NT2/D1 (cell line): Measurements from ENCODE around the gene FAH.

Source experiments
- DNase-seq: peaks from one replicate; pipeline ENCODE4 v3.0.0-alpha.2; 2011; ENCODE audit warnings: low read depth, low spot score
- H3K27me3 ChIP-seq: 2 replicates; pipeline ENCODE4 v1.6.0; 2011; ENCODE audit warnings: mild to moderate bottlenecking; ENCODE audit not compliant: insufficient read length, insufficient read depth
- H3K36me3 ChIP-seq: 2 replicates; pipeline ENCODE4 v1.6.1; 2011; ENCODE audit warnings: mild to moderate bottlenecking, low read length, mixed read lengths; ENCODE audit not compliant: insufficient read depth, insufficient read length
- H3K4me1 ChIP-seq: 2 replicates; pipeline ENCODE4 v1.5.1; 2011; ENCODE audit not compliant: insufficient read depth, insufficient read length
- H3K4me3 ChIP-seq: 2 replicates; pipeline ENCODE4 v1.5.1; 2011; ENCODE audit warnings: low read depth; ENCODE audit not compliant: insufficient read length
- H3K9ac ChIP-seq: 2 replicates; pipeline ENCODE4 v1.6.0; 2011; ENCODE audit warnings: low read depth; ENCODE audit not compliant: insufficient read length
- H3K9me3 ChIP-seq: 2 replicates; pipeline ENCODE4 v1.5.1; 2011; ENCODE audit warnings: mild to moderate bottlenecking, low read length; ENCODE audit not compliant: insufficient read depth
- SUZ12 ChIP-seq: IDR thresholded peaks from 2 replicates; pipeline ENCODE4 v1.6.1; 2011; ENCODE audit not compliant: insufficient read length, insufficient read depth; ENCODE audit errors: extremely low read depth
- YY1 ChIP-seq: IDR thresholded peaks from 2 replicates; pipeline ENCODE4 v1.6.1; 2011; ENCODE audit not compliant: insufficient read length, insufficient read depth
- ZNF274 ChIP-seq: IDR thresholded peaks from 2 replicates; pipeline ENCODE4 v1.6.1; 2011; ENCODE audit warnings: mild to moderate bottlenecking, low read depth, low read length

The FAH gene

DNA sequence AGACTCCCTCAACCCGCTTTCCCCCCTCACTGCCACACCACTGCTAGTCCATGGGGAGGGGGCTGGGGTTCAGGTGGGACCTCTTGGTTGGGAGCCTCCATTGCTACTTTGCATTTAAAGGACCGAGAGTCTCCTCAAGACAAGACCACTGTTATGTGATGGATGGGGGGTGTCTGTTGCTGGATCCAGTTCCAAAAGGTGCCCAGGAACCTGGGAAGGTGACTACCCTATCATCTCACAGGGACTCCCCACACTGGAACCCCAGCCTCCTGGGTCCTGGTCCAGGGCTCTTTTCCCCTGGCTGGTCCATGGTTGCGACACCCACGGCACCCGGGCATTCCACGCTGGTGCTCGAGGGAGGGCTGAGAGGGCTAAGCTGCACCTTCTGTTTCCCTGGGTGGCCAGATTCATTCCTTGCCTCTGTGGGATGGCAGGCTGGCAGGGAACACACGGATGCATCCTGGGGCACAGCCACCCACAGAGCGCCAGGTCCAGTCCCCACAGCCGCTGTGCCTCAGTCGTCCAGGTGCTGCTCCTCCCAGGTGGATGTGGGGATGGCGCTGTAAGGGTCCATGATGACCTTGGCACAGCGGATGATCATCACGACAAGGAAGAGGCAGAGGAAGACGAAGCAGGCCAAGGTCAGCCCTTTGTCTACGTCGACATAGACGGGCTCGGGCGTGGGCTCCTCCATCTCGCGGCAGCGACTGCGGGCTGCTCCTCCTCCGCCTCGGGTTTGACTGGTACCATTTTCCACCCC, 48.6 kb downstream of the FAH start:
- no peak for DNase-seq
- H3K9ac ChIP-seq, result no peak overlapping the region
- H3K9me3 ChIP-seq, result no peaks in the 10 kb centered on the region
- H3K4me3 ChIP-seq, result no peak overlapping the region
- TF ChIP-seq YY1 (no peak), SUZ12 (no peak), ZNF274 (no peak)
- H3K36me3 ChIP-seq, result no peaks in the 10 kb centered on the region
- peaks cover 6% of the 10 kb centered on the region for H3K4me1 ChIP-seq
- no peaks in the 10 kb centered on the region for H3K27me3 ChIP-seq

DNA sequence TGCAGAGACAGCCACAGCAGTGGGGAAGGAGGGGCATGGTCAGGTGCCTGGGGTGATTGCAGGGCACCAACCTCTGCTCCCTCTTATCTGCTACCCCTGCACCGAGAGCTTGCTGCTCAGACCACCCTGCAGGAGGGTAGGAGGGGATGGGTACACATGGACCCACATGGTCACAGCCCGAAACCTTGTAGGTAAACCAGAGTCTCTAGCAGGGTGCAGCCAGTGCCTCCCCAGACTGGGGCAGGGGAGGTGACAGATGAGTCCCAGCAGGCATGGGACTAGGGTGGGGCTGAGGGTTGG, 49.2 kb downstream of the FAH start:
- H3K4me3 ChIP-seq, result no peak overlapping the region

DNA sequence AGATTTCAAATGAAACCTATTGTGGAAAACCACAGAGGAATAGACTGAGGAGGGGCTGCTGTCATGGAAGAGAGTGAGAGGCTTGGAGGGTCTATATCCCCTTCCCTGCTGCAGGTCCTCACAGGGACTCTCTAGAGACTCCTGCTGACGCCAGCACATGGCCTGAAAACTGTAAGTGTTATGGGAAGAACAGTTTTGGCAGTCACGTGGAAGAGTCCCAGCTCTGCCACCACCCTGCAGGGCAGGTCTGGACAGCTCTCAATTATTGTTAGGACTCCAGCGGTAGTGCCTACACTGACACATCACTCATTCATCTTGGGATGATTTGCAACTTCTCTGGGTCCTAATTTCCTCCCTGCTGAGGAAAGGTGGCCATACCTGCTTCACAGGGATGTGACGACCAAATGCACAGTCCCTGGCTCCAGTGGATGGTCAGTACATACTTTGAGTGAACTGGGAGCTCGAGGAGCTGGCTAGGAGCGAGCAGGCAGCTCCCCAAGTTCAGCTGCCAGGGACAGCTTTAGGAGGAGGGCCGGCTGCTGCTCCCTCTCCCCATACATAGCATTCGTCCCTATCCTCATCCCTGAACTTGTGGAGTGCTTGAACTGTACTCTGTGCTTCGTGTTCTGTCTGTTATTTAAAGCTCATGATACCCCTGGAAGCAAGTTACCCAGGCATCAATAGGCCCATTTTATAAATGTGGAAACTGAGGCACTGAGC, 50.0 kb downstream of the FAH start:
- H3K9ac ChIP-seq, result no peak overlapping the region
- no peaks in the 10 kb centered on the region for H3K9me3 ChIP-seq
- TF ChIP-seq YY1 (no peak), ZNF274 (no peak), SUZ12 (no peak)
- H3K27me3 ChIP-seq, result no peaks in the 10 kb centered on the region
- no peak overlapping the region for H3K4me3 ChIP-seq
- H3K36me3 ChIP-seq, result no peaks in the 10 kb centered on the region
- DNase-seq, result no peak
- H3K4me1 ChIP-seq, result peaks cover 6% of the 10 kb centered on the region

More for the DNA sequence above, 49.2 kb downstream of the FAH start:
- Histone ChIP-seq H3K9ac (no peak overlapping the region), H3K36me3 (no peaks in the 10 kb centered on the region), H3K9me3 (no peaks in the 10 kb centered on the region), H3K27me3 (no peaks in the 10 kb centered on the region), H3K4me1 (peaks cover 6% of the 10 kb centered on the region)
- DNase-seq, result no peak
- TF ChIP-seq SUZ12 (no peak), YY1 (no peak), ZNF274 (no peak)

DNA sequence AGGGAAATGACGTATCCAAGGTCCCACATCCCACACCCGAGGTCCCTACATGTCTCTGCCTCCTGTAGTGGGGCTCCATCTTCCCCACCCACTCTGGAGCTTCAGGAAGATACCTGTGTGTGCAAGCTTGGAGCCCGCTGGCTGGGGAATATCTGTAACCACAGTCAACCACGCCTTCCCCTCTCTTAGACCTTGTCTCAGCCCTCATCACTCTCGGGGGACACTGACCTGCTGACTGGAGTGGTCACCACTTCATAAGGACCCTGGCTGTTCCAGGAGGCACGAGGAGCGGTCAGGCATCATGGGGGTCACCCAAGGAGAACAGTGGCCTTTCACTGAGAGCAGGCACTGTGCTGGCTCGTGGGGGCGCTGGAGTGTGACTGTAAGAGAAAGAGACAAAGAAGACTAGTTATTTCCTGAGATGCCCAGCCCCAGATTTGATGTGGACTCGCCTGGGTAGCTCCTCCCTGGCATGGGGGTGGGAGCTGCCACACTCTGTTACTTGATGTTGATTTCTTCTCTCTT, 50.6 kb downstream of the FAH start:
- TF ChIP-seq SUZ12, result no peak
- TF ChIP-seq YY1, result no peak
- TF ChIP-seq ZNF274, result no peak
- no peak overlapping the region for H3K4me3 ChIP-seq

DNA sequence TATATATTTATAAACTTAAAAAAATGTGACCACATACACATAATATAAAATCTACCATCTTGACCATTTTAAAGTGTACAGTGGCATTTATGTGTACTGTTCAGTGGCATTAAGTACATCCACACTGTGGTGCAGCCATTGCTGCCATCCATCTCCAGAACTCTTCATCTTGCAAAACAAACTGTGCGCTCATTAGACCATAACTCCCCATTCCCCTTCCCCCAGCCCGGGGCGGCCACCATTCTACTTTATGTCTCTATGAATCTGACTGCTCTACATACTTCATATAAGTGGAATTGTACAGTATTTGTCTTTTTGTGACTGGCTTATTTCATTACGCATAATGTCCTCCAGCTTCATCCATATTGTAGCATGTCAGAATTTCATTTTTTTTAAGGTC, 51.4 kb downstream of the FAH start:
- Histone ChIP-seq H3K4me3 (no peak overlapping the region), H3K9ac (no peak overlapping the region), H3K9me3 (no peaks in the 10 kb centered on the region), H3K36me3 (no peaks in the 10 kb centered on the region), H3K4me1 (peaks cover 6% of the 10 kb centered on the region), H3K27me3 (no peaks in the 10 kb centered on the region)
- DNase-seq, result no peak
- TF ChIP-seq SUZ12, result no peak
- TF ChIP-seq YY1, result no peak
- TF ChIP-seq ZNF274, result no peak

More for the DNA sequence above, 50.6 kb downstream of the FAH start:
- no peak for DNase-seq
- Histone ChIP-seq H3K4me1 (peaks cover 6% of the 10 kb centered on the region), H3K9me3 (no peaks in the 10 kb centered on the region), H3K9ac (no peak overlapping the region), H3K27me3 (no peaks in the 10 kb centered on the region), H3K36me3 (no peaks in the 10 kb centered on the region)

DNA sequence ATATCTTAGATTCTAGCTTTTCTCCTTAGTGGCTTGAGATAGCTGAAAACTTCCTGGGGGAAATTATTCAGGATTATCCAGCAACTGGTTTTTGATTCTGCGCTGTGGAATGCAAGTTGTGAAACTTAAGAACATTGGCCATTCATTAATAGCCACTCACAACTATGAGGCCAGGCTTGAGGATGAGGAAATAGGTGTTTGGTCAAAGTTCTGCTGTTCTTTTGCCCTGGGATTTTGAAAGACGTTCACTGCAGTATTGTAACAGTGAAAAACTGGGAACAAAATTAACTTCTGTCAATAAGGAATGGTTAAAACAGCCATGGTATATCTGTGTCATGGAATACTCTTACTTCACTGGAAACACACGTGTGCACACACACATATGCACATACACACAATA, 55.1 kb downstream of the FAH start:
- DNase-seq, result no peak
- TF ChIP-seq ZNF274 (no peak), YY1 (no peak), SUZ12 (no peak)
- H3K27me3 ChIP-seq, result no peaks in the 10 kb centered on the region

More for the DNA sequence above, 55.1 kb downstream of the FAH start:
- H3K4me3 ChIP-seq, result no peak overlapping the region
- H3K9ac ChIP-seq, result no peak overlapping the region
- no peaks in the 10 kb centered on the region for H3K36me3 ChIP-seq
- no peaks in the 10 kb centered on the region for H3K9me3 ChIP-seq
- H3K4me1 ChIP-seq, result no peaks in the 10 kb centered on the region
